Measurements from ENCODE around the gene CNOT4. TPM values are rescaled to one million over a fixed set of nuclear protein-coding genes. Genes with fewer than 3 reads are reported as not detected.

Gene CNOT4
- total and polyA plus RNA-seq, 2 of the 13 experiments (the other 11 are each of a cell fraction or from before 2014, with no cell fraction given), result 7.4 to 8.4 TPM

GRCh38 chr7:135557455-135558336 lies 47.8 kb upstream of the CNOT4 start, which contains the start of gene NUP205 (continued):
- TF ChIP-seq ZNF687 (CRISPR knock-in tag; IDR thresholded peaks at IDR 0.05) (peak; percentile 96), ZNF652 (CRISPR knock-in tag; IDR thresholded peaks at IDR 0.05; ENCODE audit: borderline replicate concordance, low read depth) (0 out of 2 replicates have a peak, but pooled peaks have one; percentile 24), MAF1 (CRISPR knock-in tag; IDR thresholded peaks at IDR 0.05; ENCODE audit: borderline replicate concordance) (no peak; the same call in 1 of the 2 replicates), BHLHE40 (IDR thresholded peaks at IDR 0.05; ENCODE audit: low read length) (no peak), NFATC3 (CRISPR knock-in tag; IDR thresholded peaks at IDR 0.05) (0 out of 2 replicates have a peak, but pooled peaks have one; percentile 50), JARID2 (CRISPR knock-in tag; IDR thresholded peaks at IDR 0.05; ENCODE audit: insufficient replicate concordance) (peak; percentile 61), ZSCAN31 (CRISPR knock-in tag; IDR thresholded peaks at IDR 0.05; ENCODE audit: low read depth) (peak; percentile 70), BCL6 (CRISPR knock-in tag; IDR thresholded peaks at IDR 0.05) (peak; percentile 39; the same call in 1 of the 2 replicates), ZNF574 (CRISPR knock-in tag; IDR thresholded peaks at IDR 0.05) (peak; percentile 83), CREM (IDR thresholded peaks at IDR 0.05) (peak; percentile 95), CREM (CRISPR knock-in tag; IDR thresholded peaks at IDR 0.05) (no peak), ZNF432 (CRISPR knock-in tag; IDR thresholded peaks at IDR 0.05; ENCODE audit: borderline replicate concordance) (no peak), KDM4B (CRISPR knock-in tag; IDR thresholded peaks at IDR 0.05) (peak; percentile 73; the same call in 1 of the 2 replicates), ZNF276 (CRISPR knock-in tag; IDR thresholded peaks at IDR 0.05; ENCODE audit: low read depth) (0 out of 2 replicates have a peak, but pooled peaks have one; percentile 54), TFE3 (CRISPR knock-in tag; IDR thresholded peaks at IDR 0.05) (peak; percentile 12), TRIM24 (CRISPR knock-in tag; IDR thresholded peaks at IDR 0.05) (no peak), IRX3 (CRISPR knock-in tag; IDR thresholded peaks at IDR 0.05; ENCODE audit: borderline replicate concordance, low read depth) (peak; percentile 39; the same call in 1 of the 2 replicates), ZNF761 (CRISPR knock-in tag; conservative IDR thresholded peaks at IDR 0.05) (0 out of 2 replicates have a peak, but pooled peaks have one; percentile 79)

All from HepG2 (cell line).